Panc1 (cell line): Measurements from ENCODE around the gene SHANK1.

Experiments used
- POLR2AphosphoS5 ChIP-seq: IDR thresholded peaks from 2 replicates; pipeline ENCODE4 v1.6.1; 2012; ENCODE audit warnings: mild to moderate bottlenecking, low read depth, low read length, moderate library complexity
- SIN3A ChIP-seq: IDR thresholded peaks from 2 replicates; pipeline ENCODE4 v1.6.1; 2012; ENCODE audit warnings: low read depth, mild to moderate bottlenecking, low read length, moderate library complexity, borderline replicate concordance; ENCODE audit not compliant: insufficient read depth
- TCF7L2 ChIP-seq: IDR thresholded peaks from 2 replicates; pipeline ENCODE4 v1.6.1; 2011; ENCODE audit warnings: mild to moderate bottlenecking, low read depth, low read length, inconsistent platforms
- TF ChIP-seq, protein P1 (sequence below): fragments of 450-650 bp; IDR thresholded peaks from 2 replicates; pipeline ENCODE4 v1.5.1; 2017; ENCODE audit warnings: mild to moderate bottlenecking
- TF ChIP-seq, protein P2 (sequence below), 2 experiments: IDR thresholded peaks; 2 replicates each; pipeline ENCODE4 v1.6.1; 2011 to 2012; ENCODE audit warnings: low read depth in 2 of 2, control low read depth in 1 of 2, low read length in 1 of 2, mild to moderate bottlenecking in 1 of 2, moderate library complexity in 1 of 2; ENCODE audit not compliant: insufficient read depth in 1 of 2

DNA sequence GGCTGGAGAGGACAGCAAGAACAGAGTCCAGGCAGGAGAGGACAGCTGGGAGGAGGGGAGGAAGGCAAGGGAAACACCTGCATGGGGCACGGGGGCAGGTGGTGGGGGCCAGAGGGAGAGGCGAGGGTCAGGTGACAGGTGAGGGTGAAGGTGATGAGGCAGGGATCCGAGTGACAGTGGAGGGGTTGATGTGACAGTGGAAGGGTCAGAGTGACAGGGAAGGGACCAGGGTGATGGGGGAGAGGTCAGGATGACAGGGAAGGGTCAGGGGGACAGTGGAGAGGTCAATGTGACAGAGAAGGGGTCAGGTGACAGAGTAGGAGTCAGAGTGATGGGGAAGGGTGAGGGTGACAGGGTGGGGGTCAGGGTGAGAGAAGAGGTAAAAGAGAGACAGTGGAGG, 41.3 kb downstream of the SHANK1 start:
- TF ChIP-seq, protein P1, sequence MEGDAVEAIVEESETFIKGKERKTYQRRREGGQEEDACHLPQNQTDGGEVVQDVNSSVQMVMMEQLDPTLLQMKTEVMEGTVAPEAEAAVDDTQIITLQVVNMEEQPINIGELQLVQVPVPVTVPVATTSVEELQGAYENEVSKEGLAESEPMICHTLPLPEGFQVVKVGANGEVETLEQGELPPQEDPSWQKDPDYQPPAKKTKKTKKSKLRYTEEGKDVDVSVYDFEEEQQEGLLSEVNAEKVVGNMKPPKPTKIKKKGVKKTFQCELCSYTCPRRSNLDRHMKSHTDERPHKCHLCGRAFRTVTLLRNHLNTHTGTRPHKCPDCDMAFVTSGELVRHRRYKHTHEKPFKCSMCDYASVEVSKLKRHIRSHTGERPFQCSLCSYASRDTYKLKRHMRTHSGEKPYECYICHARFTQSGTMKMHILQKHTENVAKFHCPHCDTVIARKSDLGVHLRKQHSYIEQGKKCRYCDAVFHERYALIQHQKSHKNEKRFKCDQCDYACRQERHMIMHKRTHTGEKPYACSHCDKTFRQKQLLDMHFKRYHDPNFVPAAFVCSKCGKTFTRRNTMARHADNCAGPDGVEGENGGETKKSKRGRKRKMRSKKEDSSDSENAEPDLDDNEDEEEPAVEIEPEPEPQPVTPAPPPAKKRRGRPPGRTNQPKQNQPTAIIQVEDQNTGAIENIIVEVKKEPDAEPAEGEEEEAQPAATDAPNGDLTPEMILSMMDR = no peak
- TF ChIP-seq POLR2AphosphoS5 (no peak), TCF7L2 (no peak), SIN3A (no peak)
- TF ChIP-seq, protein P2, sequence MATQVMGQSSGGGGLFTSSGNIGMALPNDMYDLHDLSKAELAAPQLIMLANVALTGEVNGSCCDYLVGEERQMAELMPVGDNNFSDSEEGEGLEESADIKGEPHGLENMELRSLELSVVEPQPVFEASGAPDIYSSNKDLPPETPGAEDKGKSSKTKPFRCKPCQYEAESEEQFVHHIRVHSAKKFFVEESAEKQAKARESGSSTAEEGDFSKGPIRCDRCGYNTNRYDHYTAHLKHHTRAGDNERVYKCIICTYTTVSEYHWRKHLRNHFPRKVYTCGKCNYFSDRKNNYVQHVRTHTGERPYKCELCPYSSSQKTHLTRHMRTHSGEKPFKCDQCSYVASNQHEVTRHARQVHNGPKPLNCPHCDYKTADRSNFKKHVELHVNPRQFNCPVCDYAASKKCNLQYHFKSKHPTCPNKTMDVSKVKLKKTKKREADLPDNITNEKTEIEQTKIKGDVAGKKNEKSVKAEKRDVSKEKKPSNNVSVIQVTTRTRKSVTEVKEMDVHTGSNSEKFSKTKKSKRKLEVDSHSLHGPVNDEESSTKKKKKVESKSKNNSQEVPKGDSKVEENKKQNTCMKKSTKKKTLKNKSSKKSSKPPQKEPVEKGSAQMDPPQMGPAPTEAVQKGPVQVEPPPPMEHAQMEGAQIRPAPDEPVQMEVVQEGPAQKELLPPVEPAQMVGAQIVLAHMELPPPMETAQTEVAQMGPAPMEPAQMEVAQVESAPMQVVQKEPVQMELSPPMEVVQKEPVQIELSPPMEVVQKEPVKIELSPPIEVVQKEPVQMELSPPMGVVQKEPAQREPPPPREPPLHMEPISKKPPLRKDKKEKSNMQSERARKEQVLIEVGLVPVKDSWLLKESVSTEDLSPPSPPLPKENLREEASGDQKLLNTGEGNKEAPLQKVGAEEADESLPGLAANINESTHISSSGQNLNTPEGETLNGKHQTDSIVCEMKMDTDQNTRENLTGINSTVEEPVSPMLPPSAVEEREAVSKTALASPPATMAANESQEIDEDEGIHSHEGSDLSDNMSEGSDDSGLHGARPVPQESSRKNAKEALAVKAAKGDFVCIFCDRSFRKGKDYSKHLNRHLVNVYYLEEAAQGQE (IDR thresholded peaks at IDR 0.05; ENCODE audit: insufficient read depth in 1 of 2, low read depth in 2 of 2, low read length in 1 of 2) = no peak
